ENCODE data around the gene KCNH2.

Gene KCNH2

GRCh38 chr7:150981644-150982043, 3.5 kb upstream of the KCNH2 start:
- DNase-seq (ENCODE audit: low read depth), result no peak

GRCh38 chr7:150980663-150981062, 2.5 kb upstream of the KCNH2 start:
- TF ChIP-seq CTCF (conservative IDR thresholded peaks at IDR 0.05; ENCODE audit: control insufficient read depth, insufficient read depth, low read depth, low read length), result no peak
- DNase-seq (ENCODE audit: low read depth), result no peak
- no peak overlapping the region for H3K4me3 ChIP-seq (ENCODE audit: control insufficient read depth, low read depth, low read length)

More at GRCh38 chr7:150981644-150982043, 3.5 kb upstream of the KCNH2 start:
- no peak for TF ChIP-seq CTCF (conservative IDR thresholded peaks at IDR 0.05; ENCODE audit: control insufficient read depth, insufficient read depth, low read depth, low read length)
- no peak overlapping the region for H3K4me3 ChIP-seq (ENCODE audit: control insufficient read depth, low read depth, low read length)

- H3K4me3 ChIP-seq (ENCODE audit: control insufficient read depth, low read depth, low read length), result no peak overlapping the region
- DNase-seq (ENCODE audit: low read depth), result no peak
- no peak for TF ChIP-seq CTCF (conservative IDR thresholded peaks at IDR 0.05; ENCODE audit: control insufficient read depth, insufficient read depth, low read depth, low read length)
These were observed 1.7 kb upstream of the KCNH2 start for GRCh38 chr7:150979713-150980390.

- H3K4me3 ChIP-seq (ENCODE audit: control insufficient read depth, low read depth, low read length), result no peak overlapping the region
- no peak for DNase-seq (ENCODE audit: low read depth)
- TF ChIP-seq CTCF (conservative IDR thresholded peaks at IDR 0.05; ENCODE audit: control insufficient read depth, insufficient read depth, low read depth, low read length), result no peak
These were observed 567 bp downstream of the KCNH2 start for GRCh38 chr7:150977382-150978125.

- no peak overlapping the region for H3K4me3 ChIP-seq (ENCODE audit: control insufficient read depth, low read depth, low read length)
- DNase-seq (ENCODE audit: low read depth), result no peak
- no peak for TF ChIP-seq CTCF (conservative IDR thresholded peaks at IDR 0.05; ENCODE audit: control insufficient read depth, insufficient read depth, low read depth, low read length)
These were observed 1.4 kb downstream of the KCNH2 start for GRCh38 chr7:150976529-150977381.

GRCh38 chr7:150975536-150976319, 2.4 kb downstream of the KCNH2 start:
- no peak for DNase-seq (ENCODE audit: low read depth)
- no peak for TF ChIP-seq CTCF (conservative IDR thresholded peaks at IDR 0.05; ENCODE audit: control insufficient read depth, insufficient read depth, low read depth, low read length)
- H3K4me3 ChIP-seq (ENCODE audit: control insufficient read depth, low read depth, low read length), result no peak overlapping the region

Measured in fibroblast of mammary gland (primary cell).